ENCODE results near the gene TBC1D22A. TPM values are rescaled to one million over a fixed set of nuclear protein-coding genes. Genes with fewer than 3 reads are reported as not detected.

Gene TBC1D22A
- total RNA-seq, 1 donor from 2014 or later, result 87.8 TPM

DNA sequence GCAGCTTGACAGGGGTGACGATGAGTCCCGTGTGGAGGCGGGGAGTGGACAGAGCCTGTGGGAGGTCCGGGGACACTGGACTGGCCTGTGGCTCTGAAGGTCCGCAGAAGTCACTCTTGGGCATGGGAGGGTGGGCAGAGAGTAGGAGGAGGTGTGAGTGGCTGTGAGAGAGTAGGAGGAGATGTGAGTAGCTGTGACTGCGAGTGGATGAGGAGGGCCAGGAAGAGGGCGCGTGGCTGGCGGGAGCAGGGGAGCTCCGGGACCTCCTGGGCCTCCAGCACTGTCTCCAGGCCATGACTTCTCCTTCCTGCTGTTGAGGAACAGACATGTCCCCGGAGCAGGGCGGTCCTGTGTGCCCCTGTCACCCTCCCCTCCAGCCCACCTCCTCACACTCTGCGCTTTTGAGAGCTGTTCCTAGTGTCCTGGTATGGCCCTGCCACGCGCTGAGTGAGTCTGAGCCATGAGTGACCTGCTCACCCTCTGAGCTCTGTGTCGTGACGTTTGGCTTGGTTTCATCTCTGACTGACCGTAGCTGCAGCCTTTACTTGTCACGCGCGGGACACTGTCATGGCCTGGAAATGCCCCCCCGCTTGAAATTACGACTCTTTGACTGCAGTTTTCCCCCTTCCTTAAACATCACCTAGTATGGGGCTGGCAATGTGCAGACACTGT is 391.5 kb downstream of the TBC1D22A start:
- H3K36me3 ChIP-seq, result no peaks in the 10 kb centered on the region
- intact Hi-C loops (cut with DNase I), result no loop called here
- H3K4me3 ChIP-seq, result peak overlapping the region; percentile 35 to 62
- peaks cover 0 to 6% of the 10 kb centered on the region in 2 donors for H3K4me1 ChIP-seq
- TF ChIP-seq, protein P1, sequence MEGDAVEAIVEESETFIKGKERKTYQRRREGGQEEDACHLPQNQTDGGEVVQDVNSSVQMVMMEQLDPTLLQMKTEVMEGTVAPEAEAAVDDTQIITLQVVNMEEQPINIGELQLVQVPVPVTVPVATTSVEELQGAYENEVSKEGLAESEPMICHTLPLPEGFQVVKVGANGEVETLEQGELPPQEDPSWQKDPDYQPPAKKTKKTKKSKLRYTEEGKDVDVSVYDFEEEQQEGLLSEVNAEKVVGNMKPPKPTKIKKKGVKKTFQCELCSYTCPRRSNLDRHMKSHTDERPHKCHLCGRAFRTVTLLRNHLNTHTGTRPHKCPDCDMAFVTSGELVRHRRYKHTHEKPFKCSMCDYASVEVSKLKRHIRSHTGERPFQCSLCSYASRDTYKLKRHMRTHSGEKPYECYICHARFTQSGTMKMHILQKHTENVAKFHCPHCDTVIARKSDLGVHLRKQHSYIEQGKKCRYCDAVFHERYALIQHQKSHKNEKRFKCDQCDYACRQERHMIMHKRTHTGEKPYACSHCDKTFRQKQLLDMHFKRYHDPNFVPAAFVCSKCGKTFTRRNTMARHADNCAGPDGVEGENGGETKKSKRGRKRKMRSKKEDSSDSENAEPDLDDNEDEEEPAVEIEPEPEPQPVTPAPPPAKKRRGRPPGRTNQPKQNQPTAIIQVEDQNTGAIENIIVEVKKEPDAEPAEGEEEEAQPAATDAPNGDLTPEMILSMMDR (IDR thresholded peaks at IDR 0.05), result no peak
- H3K27ac ChIP-seq, result peak overlapping the region in 1 of 2 donors; percentile 23
- H3K27me3 ChIP-seq, result no peaks in the 10 kb centered on the region
- no peaks in the 10 kb centered on the region for H3K9me3 ChIP-seq
- DNase-seq (ENCODE audit: low spot score in 2 of 2), result no peak

DNA sequence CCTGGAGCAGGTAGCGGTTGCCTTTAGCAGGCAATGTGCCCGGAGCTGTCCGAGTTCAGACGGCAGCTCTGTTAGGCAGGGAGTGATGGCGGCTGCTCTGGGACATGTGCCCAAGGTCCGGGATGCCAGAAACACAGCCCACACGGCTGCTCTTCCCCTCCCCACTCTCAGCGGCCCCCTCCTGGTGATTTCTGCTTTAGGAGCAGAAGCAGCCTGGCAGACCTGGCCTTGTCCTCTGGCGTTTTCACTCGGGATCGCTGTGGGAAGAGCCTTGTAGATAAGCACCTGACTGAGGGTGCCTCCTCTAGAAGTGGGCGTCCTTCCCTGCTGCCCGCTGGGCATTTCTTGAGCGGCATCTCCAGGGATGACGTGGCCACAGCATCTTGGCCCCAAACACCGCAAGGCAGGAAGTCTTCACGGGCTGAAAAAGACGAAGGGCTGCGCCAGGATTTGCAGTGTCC is 392.2 kb downstream of the TBC1D22A start:
- intact Hi-C loops (cut with DNase I), result no loop called here
- H3K4me1 ChIP-seq, result peaks cover 0 to 6% of the 10 kb centered on the region in 2 donors
- H3K9me3 ChIP-seq, result no peaks in the 10 kb centered on the region
- H3K36me3 ChIP-seq, result no peaks in the 10 kb centered on the region
- TF ChIP-seq, protein P1 (IDR thresholded peaks at IDR 0.05), result no peak
- peak in 1 of 2 donors; percentile 70 for DNase-seq (ENCODE audit: low spot score in 2 of 2)
- peak overlapping the region; percentile 19 to 23 for H3K27ac ChIP-seq
- no peaks in the 10 kb centered on the region for H3K27me3 ChIP-seq
- peak overlapping the region; percentile 35 to 62 for H3K4me3 ChIP-seq

DNA sequence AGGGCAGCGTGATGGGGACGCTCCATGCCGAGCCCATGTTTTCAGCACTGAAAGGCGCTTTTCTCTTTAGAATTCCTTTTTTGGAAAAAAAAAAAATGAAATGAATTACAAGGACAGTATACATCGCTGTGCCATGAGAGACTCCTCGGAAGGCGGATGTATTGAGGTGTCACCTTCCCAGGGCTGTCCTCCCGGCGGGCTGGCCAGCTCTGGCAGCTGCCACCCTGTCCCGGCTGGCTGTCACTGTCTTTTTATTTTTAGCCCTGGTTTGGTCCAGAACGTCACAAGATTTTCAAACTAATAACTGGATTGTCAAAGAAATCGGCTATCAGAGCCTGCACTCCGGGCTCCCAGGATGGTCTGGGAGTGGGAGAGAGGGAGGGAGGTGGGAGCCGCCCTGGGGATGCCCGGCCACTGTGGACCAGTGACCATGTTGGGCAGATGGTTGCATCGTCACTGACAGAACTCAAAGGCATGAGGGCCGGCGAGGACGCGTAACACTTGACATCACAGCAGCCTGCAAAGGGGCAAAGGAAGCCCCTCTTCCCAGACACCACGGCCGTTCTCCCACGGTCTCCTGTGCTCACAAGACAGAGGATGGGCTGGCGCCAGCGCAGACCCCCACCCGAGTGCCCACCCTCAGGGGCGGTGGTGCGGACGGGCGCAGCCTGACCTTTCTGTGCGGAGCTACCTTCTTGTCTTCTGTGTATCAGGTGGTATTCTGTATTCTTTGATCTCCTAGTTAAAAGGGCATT is 392.9 kb downstream of the TBC1D22A start:
- Histone ChIP-seq H3K27me3 (no peaks in the 10 kb centered on the region), H3K27ac (peak overlapping the region in 1 of 2 donors; percentile 23), H3K36me3 (no peaks in the 10 kb centered on the region), H3K4me3 (peak overlapping the region in 1 of 2 donors; percentile 62), H3K4me1 (peaks cover 0 to 6% of the 10 kb centered on the region in 2 donors), H3K9me3 (no peaks in the 10 kb centered on the region)
- DNase-seq (ENCODE audit: low spot score in 2 of 2), result no peak
- intact Hi-C loops (cut with DNase I), result no loop called here
- TF ChIP-seq, protein P1 (IDR thresholded peaks at IDR 0.05), result no peak

DNA sequence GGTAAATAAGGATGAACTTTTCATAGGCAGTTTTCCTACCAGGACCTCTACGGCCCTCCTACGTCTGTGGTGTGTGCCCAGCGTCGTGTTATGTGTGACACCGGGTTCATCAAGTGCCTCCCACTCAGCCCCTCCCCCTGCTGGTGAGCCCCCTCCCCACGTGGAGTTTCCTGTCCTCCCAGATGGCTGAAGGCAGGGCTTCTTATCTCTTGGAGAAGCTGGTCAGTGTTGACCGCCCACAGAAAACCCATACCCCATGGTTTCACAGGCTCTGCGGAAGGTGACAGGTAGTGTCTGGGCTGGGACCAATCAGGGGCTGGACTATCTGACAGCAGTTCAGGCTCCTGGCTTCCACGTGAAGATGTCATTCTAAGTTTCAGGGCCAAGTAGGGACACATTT is 393.5 kb downstream of the TBC1D22A start:
- H3K27ac ChIP-seq, result no peak overlapping the region
- no peaks in the 10 kb centered on the region for H3K36me3 ChIP-seq
- H3K27me3 ChIP-seq, result no peaks in the 10 kb centered on the region
- H3K4me3 ChIP-seq, result no peak overlapping the region
- TF ChIP-seq, protein P1 (IDR thresholded peaks at IDR 0.05), result no peak
- H3K9me3 ChIP-seq, result no peaks in the 10 kb centered on the region
- no peak for DNase-seq (ENCODE audit: low spot score in 2 of 2)
- intact Hi-C loops (cut with DNase I), result no loop called here
- peaks cover 0 to 6% of the 10 kb centered on the region in 2 donors for H3K4me1 ChIP-seq

DNA sequence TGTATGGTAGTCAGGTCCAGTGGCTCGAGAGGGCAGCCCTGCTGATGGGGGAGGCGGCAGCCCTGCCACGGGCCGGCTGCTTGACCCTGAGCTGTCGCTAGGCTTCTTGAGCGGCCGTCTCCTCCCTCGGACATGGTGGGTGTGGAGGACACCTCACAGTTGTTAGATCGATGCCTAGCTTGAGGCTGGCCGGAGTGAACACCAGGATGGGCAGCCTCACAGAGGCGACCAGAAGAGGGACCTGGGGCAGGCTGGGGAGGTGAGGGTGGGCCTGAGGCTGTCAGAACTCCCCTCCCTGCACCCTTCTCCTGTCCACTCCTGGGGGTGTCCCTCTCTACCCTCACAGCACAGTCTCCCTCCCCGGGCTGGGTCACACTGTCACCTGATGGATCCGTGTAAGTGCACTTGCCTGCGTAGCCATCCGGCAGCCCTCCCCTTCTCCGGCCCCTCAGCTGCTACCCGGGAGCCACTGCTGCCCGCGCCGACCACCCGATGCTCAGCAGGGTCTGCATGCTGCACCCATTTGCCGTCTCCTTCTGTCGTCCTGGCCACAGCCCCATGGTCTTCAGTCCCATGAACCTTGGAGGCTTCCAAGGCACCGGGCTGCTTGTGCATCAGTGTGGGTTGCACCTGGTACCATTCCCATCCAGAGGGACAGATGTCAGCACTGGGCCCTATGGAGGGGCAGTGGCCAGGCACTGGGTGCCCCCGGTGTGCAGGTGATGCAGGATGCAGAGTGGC is 394.1 kb downstream of the TBC1D22A start:
- TF ChIP-seq, protein P1 (IDR thresholded peaks at IDR 0.05), result no peak
- H3K9me3 ChIP-seq, result no peaks in the 10 kb centered on the region

More for the DNA sequence above, 394.1 kb downstream of the TBC1D22A start:
- Histone ChIP-seq H3K27ac (no peak overlapping the region), H3K4me1 (peaks cover 0 to 6% of the 10 kb centered on the region in 2 donors), H3K27me3 (no peaks in the 10 kb centered on the region), H3K4me3 (no peak overlapping the region), H3K36me3 (no peaks in the 10 kb centered on the region)
- intact Hi-C loops (cut with DNase I), result no loop called here
- DNase-seq (ENCODE audit: low spot score in 2 of 2), result no peak

Measured in ascending aorta (tissue), 2 donors.